ENCODE results near the gene INPP5D.

GRCh38 chr2:233112329-233112728 is 52.2 kb downstream of the INPP5D start:
- TF ChIP-seq CTCF (IDR thresholded peaks at IDR 0.05) (no peak), POLR2A (IDR thresholded peaks at IDR 0.05; ENCODE audit: low read depth) (no peak), POLR2AphosphoS5 (IDR thresholded peaks at IDR 0.05) (no peak)
